D721Med (cell line): ENCODE data around the gene TFAM.

Experiments
- DNase-seq: peaks from one replicate; pipeline ENCODE4 v3.0.0; 2011; ENCODE audit warnings: low spot score; ENCODE audit not compliant: insufficient read length
- FAIRE-seq: peaks from 2 replicates; lab custom pipeline; 2011; peaks lifted over from hg19 to GRCh38; lab: Jason Lieb, UNC
- CTCF ChIP-seq: IDR thresholded peaks from 2 replicates; pipeline ENCODE4 v1.5.1; 2012; ENCODE audit warnings: mild to moderate bottlenecking, control low read depth; ENCODE audit not compliant: insufficient read depth; ENCODE audit errors: missing control alignments

TFAM gene

GRCh38 chr10:58393317-58393716 lies 8.1 kb downstream of the TFAM start:
- TF ChIP-seq CTCF: peak; percentile 39
- DNase-seq: no peak
- no peak for FAIRE-seq

- no peak for TF ChIP-seq CTCF
- no peak for FAIRE-seq
- no peak for DNase-seq
Observed at GRCh38 chr10:58394471-58394870, 9.3 kb downstream of the TFAM start.

- DNase-seq (no peak), FAIRE-seq (peak; percentile 71)
- no peak for TF ChIP-seq CTCF
Observed at GRCh38 chr10:58396057-58396456, 10.8 kb downstream of the TFAM start.

- FAIRE-seq: no peak
- TF ChIP-seq CTCF: no peak
- DNase-seq: no peak
Observed at GRCh38 chr10:58397830-58398229, 12.6 kb downstream of the TFAM start.

GRCh38 chr10:58399410-58399809 lies 14.2 kb downstream of the TFAM start:
- DNase-seq (no peak), FAIRE-seq (no peak)
- no peak for TF ChIP-seq CTCF

GRCh38 chr10:58400609-58401008 lies 15.4 kb downstream of the TFAM start:
- TF ChIP-seq CTCF: no peak
- FAIRE-seq: no peak
- no peak for DNase-seq

- TF ChIP-seq CTCF: no peak
- no peak for FAIRE-seq
- no peak for DNase-seq
Observed at GRCh38 chr10:58404001-58404400, 18.8 kb downstream of the TFAM start.
